C1 segment of cervical spinal cord (tissue), 14 donors: ENCODE data around the gene CDKAL1.
"Not testable (repeated sequence)": the region's sequence is repeated elsewhere in the genome, so short reads cannot be mapped to it uniquely, and the experiment has no call there.

Source experiments
- DNase-seq, 14 donors: peaks; one replicate each; lab custom pipeline; 2025; lab: John Stamatoyannopoulos, UW

Gene CDKAL1

GRCh38 chr6:20633566-20634340 lies 99.5 kb downstream of the CDKAL1 start:
- DNase-seq, result no peak

GRCh38 chr6:20639161-20639560 lies 104.9 kb downstream of the CDKAL1 start:
- no peak for DNase-seq

- peak in 4 of 14 donors; percentile 4 to 23 (median 8) for DNase-seq
These were observed 105.9 kb downstream of the CDKAL1 start for GRCh38 chr6:20640181-20640580.

GRCh38 chr6:20642441-20642840 lies 108.2 kb downstream of the CDKAL1 start:
- DNase-seq, result no peak

- DNase-seq, result no peak
These were observed 110.6 kb downstream of the CDKAL1 start for GRCh38 chr6:20644667-20645370.

- not testable (repeated sequence) for DNase-seq
These were observed 111.3 kb downstream of the CDKAL1 start for GRCh38 chr6:20645572-20645971.

- DNase-seq, result no peak
These were observed 113.3 kb downstream of the CDKAL1 start for GRCh38 chr6:20647585-20647984.

GRCh38 chr6:20649696-20650470 lies 115.6 kb downstream of the CDKAL1 start:
- not testable (repeated sequence) for DNase-seq

GRCh38 chr6:20652299-20653084 lies 118.2 kb downstream of the CDKAL1 start:
- no peak for DNase-seq

GRCh38 chr6:20653085-20653479 lies 118.8 kb downstream of the CDKAL1 start:
- DNase-seq, result no peak

GRCh38 chr6:20655317-20655716 lies 121.1 kb downstream of the CDKAL1 start:
- DNase-seq, result no peak

GRCh38 chr6:20657274-20657800 lies 123.1 kb downstream of the CDKAL1 start:
- DNase-seq, result no peak

GRCh38 chr6:20658053-20658452 lies 123.8 kb downstream of the CDKAL1 start:
- no peak for DNase-seq

GRCh38 chr6:20658516-20658915 lies 124.3 kb downstream of the CDKAL1 start:
- DNase-seq, result no peak

GRCh38 chr6:20660534-20660933 lies 126.3 kb downstream of the CDKAL1 start:
- no peak for DNase-seq

GRCh38 chr6:20661721-20662120 lies 127.5 kb downstream of the CDKAL1 start:
- no peak for DNase-seq

GRCh38 chr6:20664250-20664649 lies 130.0 kb downstream of the CDKAL1 start:
- DNase-seq, result no peak

GRCh38 chr6:20665290-20665689 lies 131.0 kb downstream of the CDKAL1 start:
- no peak for DNase-seq

- DNase-seq, result peak in 1 of 14 donors; percentile 7
These were observed 135.5 kb downstream of the CDKAL1 start for GRCh38 chr6:20669571-20670314.

- no peak for DNase-seq
These were observed 136.5 kb downstream of the CDKAL1 start for GRCh38 chr6:20670750-20671149.
